GM19240 (cell line): ENCODE measurements around the gene FAM156B.
"Not testable (repeated sequence)": the region's sequence is repeated elsewhere in the genome, so short reads cannot be mapped to it uniquely, and the experiment has no call there.

Experiments used
- DNase-seq: peaks from one replicate; pipeline ENCODE4 v3.0.0; 2011; ENCODE audit warnings: low spot score; ENCODE audit not compliant: insufficient read length

Gene FAM156B

DNA sequence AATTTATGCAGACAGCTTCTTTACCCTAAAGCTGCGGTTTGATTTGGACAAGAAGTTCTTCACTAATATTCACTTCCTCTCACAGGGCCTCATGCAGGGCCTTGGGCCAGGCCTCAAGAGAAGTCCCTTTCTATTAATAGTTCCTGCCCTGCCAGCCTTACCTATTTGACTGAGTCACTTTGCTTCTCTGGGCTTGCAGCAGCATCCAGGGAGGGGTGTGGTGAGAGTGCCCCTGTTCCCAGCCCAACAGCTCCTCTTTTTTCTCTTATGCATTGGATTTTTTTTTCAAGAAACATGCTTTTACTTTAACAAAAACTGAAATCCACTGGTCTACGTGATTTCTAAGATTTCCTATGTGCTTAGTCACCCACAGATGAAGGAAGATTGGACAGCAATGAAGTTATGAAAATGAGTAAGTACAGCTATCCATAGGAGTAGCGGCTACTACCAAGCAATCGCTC is 26.7 kb downstream of the FAM156B start:
- DNase-seq: no peak

DNA sequence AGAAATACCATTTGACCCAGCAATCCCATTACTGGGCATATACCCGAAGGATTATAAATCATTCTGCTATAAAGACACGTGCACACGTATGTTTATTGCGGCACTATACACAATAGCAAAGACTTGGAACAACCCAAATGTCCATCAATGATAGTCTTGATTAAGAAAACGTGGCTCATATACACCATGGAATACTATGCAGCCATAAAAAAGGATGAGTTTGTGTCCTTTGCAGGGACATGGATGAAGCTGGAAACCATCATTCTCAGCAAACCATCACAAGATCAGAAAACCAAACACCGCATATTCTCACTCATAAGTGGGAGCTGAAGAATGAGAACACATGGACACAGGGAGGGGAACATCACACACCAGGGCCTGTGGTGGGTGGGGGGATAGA is 33.1 kb downstream of the FAM156B start:
- DNase-seq: not testable (repeated sequence)

DNA sequence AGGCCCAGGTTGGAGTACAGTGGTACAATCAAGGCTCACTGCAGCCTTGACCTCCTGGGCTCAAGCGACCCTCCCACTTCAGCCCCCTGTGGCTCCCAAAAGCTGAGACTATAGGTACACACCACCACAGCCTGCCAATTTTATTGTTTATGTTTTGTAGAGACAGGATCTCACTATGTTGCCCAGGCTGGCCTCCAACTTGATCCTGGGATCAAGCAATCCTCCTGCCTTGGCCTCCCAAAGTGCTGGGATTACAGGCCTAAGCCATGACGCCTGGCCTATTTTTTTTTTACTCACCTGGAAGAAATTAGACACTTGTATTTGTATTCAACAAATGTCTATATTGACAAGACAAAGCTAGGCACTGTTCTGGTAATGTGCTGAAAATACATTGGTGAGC is 36.1 kb downstream of the FAM156B start:
- DNase-seq: no peak

DNA sequence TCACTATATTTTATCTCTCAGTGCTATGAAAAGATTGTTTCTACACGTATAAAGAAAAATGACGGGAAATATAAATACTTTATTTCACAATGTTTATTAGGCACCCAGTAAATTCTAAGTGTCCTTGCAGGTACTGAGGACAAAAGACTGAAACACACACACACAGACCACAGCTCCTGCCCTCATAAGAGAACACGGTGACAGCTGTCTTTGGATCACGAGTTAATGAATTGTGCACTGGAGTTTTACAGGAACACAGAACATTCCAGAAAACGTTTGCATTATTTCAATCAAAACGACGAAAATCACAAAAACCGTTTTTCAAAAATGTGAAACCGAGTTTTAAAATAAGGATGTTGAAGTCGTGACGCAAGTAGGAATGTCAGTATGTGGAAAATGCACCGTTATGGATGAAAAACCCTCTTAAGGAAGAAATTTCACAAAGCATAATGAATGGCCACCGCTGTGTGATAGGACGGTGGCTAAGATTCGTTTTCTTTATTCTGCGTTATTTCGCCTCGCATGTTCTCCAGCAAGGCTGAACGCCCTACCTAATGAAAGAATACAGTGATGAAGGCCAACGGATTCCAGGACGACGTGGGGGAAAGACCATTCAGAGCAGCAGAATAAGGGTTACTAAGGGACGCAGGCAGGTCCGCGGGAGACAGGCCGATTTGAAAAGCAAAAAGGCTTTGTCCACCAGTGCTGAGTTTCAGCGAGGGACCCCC is 37.0 kb downstream of the FAM156B start:
- no peak for DNase-seq

DNA sequence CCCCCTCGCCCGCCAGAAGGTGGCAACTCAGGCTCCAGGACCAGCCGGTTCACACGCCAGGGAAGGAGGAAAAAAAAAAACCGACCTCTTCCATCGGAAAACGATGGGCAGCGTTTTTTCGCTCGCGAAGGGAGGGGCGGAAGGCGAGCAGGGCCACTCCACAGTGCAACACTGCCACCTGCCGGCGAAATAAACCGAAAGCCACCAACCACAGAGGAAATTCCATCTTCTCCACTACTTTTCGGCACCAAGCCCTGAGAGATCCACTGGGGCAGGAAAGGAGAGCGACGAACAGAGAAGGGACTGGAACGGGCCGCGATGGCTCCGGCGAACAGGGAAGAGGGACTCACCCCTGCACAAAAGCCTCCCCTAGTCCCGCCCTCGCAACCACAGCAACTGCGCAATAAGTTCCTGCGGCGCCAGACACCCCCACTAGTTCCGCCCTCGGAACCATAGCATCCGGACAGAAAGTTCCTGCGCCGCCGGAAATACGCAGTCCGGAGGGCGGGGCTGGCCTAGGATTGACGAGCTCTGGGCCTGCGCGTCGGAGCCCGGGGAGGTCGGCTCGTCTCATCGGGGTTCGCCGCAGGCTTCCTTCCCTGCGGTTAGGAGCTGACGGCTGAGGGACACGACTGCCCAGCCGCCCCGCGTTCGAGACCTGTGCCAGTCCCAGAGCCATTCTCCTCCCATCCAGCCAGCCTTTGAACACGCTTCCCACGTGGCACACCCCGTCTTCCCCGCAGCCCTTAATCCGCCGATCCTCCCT is 37.8 kb downstream of the FAM156B start:
- peak; percentile 76 for DNase-seq

DNA sequence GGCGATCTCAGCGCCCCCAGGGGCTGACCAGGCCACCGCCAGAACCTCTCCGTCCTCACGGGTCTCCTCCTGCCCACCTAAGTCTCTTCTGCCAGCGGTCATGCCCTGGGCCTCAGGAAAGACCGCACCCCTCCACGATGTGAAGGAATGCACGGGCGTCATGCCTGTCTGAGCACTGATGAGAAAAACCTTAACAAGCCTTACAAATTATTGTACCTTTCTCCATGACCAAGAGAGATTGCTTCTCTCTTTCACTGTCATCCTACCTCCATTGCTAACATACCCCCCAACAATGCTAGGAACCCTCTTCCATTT is 38.3 kb downstream of the FAM156B start:
- DNase-seq: not testable (repeated sequence)

DNA sequence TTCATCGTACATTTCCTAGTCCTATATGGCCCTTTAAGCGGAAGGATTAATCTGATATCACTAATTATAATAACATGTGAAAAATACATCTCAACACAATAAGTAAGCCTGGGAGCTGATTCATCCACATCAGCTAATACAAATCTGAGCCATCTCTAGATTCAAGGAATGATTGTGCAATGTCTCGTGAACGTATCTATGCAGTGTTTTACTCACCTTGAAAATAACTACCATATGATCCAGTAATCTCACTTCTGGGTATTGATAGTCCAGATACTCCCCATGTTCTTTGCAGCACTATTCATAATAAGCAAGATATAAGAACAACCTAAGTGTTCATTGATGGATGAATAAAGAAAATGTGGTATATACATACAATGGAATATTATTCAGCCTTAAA is 43.6 kb downstream of the FAM156B start:
- not testable (repeated sequence) for DNase-seq

DNA sequence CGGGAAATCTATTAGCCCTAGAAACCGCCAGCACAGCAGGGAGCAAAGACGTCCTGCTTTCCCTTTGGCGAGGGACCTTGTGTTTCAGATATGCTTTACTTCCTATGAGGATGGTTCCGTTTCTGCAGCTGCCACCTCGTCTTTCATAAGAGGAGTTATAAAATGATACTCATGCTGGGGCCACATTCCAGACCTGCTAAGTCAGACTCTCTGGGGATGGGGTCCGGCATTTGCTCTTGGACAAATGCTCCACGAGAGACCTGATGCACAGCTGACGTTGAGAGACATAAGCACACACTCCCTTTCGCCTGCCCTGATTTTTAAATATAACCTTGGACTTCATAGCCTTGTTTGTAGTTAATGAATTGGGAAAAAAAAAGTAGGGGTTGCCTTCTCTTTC is 44.6 kb downstream of the FAM156B start:
- DNase-seq: not testable (repeated sequence)

DNA sequence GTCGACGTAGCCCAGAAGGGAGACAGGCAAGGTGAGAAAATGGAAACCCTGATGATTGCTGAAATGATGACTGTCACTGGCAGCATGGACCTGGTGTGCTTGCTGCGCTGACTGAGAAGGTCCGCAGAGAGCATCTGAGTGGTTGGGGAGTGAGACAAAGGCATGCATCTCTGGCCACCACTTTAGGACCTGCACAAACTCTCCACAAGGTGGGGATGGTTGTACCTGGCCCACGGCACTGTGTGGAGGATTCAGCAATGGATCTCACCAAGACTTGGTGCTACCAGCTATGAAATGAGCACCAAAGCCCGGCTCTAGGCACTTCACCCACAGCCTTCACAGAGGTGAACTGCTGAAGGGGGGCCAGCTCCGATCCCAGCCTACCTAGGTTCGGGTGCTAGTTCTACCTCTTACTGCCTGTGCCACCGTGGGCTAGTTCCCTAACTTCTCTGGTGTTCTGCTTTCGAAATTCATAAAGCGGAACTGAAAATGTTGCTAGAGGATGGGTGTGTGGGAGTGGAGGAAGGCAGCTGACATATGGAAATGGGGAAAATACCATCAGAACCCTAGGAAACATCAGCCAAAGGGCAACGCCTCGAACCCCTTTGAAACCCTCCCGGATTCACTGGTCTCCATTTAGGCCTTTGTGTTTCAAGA is 48.8 kb downstream of the FAM156B start:
- not testable (repeated sequence) for DNase-seq

DNA sequence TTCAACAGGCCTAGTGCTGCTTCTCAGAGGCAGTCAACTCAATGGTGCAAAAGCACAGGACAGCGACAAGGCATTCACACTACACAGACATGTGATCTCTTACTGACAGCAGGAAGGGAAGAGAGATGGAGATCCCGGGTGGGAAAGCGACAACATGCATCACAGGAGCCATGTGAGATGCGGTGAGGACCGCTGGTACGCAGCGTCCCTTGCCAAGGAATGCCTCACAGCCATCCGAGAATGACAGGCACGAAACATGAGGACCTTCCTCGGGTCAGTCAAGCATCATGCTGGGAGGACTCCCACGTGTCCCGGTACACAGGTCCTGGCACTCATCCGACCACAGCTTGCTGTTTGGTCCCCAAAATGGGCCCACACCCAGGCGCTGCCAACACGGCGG is 50.4 kb downstream of the FAM156B start:
- not testable (repeated sequence) for DNase-seq

DNA sequence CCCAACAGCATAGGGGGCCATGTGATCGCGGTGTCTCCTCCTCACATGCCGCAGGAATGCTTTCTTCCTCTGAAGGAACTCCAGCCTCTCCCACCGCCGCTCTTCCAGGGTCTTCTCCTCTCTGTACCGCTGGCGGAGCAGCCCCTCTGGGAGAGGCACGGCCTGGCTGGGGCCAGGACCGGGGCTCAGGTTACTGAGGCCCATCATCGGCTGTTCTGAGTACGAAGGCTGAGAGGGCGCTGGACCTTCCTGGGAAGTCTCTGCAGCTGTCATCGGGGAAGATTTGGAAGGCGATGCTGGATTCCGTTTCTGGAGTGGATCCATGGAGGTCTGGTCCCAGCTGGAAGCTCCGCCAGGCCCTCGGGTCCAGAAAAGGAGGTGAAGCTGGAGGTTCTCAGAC is 51.1 kb downstream of the FAM156B start:
- not testable (repeated sequence) for DNase-seq

DNA sequence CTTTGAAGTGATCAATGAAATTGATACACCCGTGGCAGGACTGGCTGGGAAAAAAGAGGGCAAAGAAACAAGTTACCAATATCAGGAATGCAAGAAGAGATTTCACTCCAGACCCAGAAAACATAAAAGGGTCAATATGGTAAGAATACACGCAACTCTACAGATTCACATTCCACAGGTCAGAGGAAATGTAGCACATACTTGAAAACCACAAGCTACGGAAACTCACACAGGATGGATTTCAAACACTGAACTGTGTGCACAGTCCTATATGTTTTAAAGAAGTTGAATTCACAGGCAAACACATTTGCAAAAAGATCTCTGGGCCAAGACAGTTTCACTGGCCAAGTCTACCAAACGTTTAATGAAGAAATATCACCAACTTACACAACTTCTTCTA is 52.2 kb downstream of the FAM156B start:
- not testable (repeated sequence) for DNase-seq

DNA sequence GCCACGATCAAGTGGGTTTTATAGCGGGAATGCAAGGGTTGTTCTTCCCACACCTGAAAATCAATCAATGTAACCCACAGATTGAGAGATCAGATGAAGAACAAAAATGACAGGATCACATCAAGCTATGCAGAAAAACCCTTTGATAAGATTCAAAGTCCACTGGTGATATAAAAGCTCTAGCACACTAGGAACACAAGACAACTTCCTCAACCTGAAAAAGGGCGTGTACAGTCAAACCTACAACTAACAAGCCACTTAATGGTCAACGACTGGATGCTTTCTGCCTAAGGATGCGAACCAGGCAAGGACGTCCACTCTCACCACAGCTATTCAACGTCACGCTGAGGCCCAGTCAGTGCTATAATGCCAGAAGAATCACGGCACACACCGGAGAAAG is 52.8 kb downstream of the FAM156B start:
- DNase-seq: not testable (repeated sequence)
